Prostate gland (tissue), 2 donors: ENCODE results near the gene KMT2A. TPM values are rescaled to one million over a fixed set of nuclear protein-coding genes. Genes with fewer than 3 reads are reported as not detected.
"Not testable (repeated sequence)": the region's sequence is repeated elsewhere in the genome, so short reads cannot be mapped to it uniquely, and the experiment has no call there.

Experiments used
- DNase-seq: peaks from one replicate; pipeline ENCODE4 v3.0.0-alpha.2; 2019; ENCODE audit warnings: low spot score
- H3K27ac ChIP-seq, 2 donors: fragments of 200-600 bp; sonication (generic); 2 replicates each; pipeline ENCODE4 v1.5.1; 2017 to 2019
- H3K27me3 ChIP-seq: fragments of 200-600 bp; sonication (generic); replicated peaks from 2 replicates; pipeline ENCODE4 v1.5.1; 2019; ENCODE audit not compliant: insufficient read depth
- H3K36me3 ChIP-seq, 2 donors: fragments of 200-600 bp; sonication (generic); 1 replicate in 1 of 2; 2 replicates in 1 of 2; pipeline versions ENCODE4 v1.5.1 to v1.8.1; 2017 to 2019
- H3K4me1 ChIP-seq: fragments of 200-600 bp; sonication (generic); replicated peaks from 2 replicates; pipeline ENCODE4 v1.5.1; 2019
- H3K4me3 ChIP-seq, 2 donors: fragments of 200-600 bp; sonication (generic); 2 replicates each; pipeline ENCODE4 v1.5.1; 2017 to 2019
- H3K9me3 ChIP-seq: fragments of 200-600 bp; sonication (generic); 2 replicates; pipeline ENCODE4 v1.5.1; 2017
- CTCF ChIP-seq, 4 experiments: fragments of 200-600 bp in 2 of 4; fragments of 450-650 bp in 2 of 4; sonication (generic) in 2 of 4; IDR thresholded peaks; 1 replicate in 3 of 4; 2 replicates in 1 of 4; pipeline ENCODE4 v1.5.1; 2016 to 2019; ENCODE audit warnings: antibody characterized with exemption in 4 of 4, mild to moderate bottlenecking in 2 of 4, moderate library complexity in 2 of 4
- POLR2A ChIP-seq: fragments of 450-650 bp; IDR thresholded peaks from one replicate; pipeline ENCODE4 v1.6.1; 2016; ENCODE audit warnings: antibody characterized with exemption, mild to moderate bottlenecking
- POLR2AphosphoS5 ChIP-seq: sonication (generic); formaldehyde crosslinking; IDR thresholded peaks from one replicate; pipeline ENCODE4 v1.6.1; 2017; ENCODE audit warnings: antibody characterized with exemption
- WGBS: methylation state at CpG from one replicate; pipeline ENCODE4 v1.1.5; 2018; 5-methylcytosine and 5-hydroxymethylcytosine counted together
- intact Hi-C: fragments of 100-400 bp; cut with DNase I; formaldehyde crosslinking; loops from one replicate; pipeline ENCODE4 v1.14.2; 2022
- total RNA-seq, 2 donors: library from RNA; depleted of rRNA; stranded (reverse); fragments of >200 nt; gene quantifications; one replicate each; pipeline ENCODE4 v1.1.0, GENCODE V29; 2016

The KMT2A gene
- total RNA-seq, 2 donors from 2014 or later, result 82.6 to 89.0 TPM

- intact Hi-C loops, result no loop called here
- no peak for DNase-seq
These were observed 37.2 kb downstream of the KMT2A start for GRCh38 chr11:118473537-118473936.

GRCh38 chr11:118476676-118477075 lies 40.4 kb downstream of the KMT2A start:
- H3K4me1 ChIP-seq, result no peaks in the 10 kb centered on the region
- DNase-seq, result no peak
- intact Hi-C loops, result no loop called here
- H3K4me3 ChIP-seq, result no peak overlapping the region
- no peaks in the 10 kb centered on the region for H3K9me3 ChIP-seq
- no peak overlapping the region for H3K27ac ChIP-seq
- WGBS, result 80% methylated on average over 7 of the region's 7 CpGs
- H3K27me3 ChIP-seq, result no peaks in the 10 kb centered on the region
- TF ChIP-seq POLR2AphosphoS5, result no peak
- no peak for TF ChIP-seq CTCF (IDR thresholded peaks at IDR 0.05)
- no peak for TF ChIP-seq POLR2A
- no peaks in the 10 kb centered on the region for H3K36me3 ChIP-seq

More at GRCh38 chr11:118473537-118473936, 37.2 kb downstream of the KMT2A start:
- H3K4me3 ChIP-seq, result no peak overlapping the region
- no peaks in the 10 kb centered on the region for H3K36me3 ChIP-seq
- H3K27ac ChIP-seq, result no peak overlapping the region
- no peaks in the 10 kb centered on the region for H3K4me1 ChIP-seq
- H3K27me3 ChIP-seq, result no peaks in the 10 kb centered on the region
- H3K9me3 ChIP-seq, result no peaks in the 10 kb centered on the region
- TF ChIP-seq CTCF (IDR thresholded peaks at IDR 0.05) (no peak), POLR2A (no peak), POLR2AphosphoS5 (no peak)
- WGBS, result 93% methylated on average over 6 of the region's 6 CpGs

- DNase-seq, H3K4me1 ChIP-seq, intact Hi-C loops, H3K4me3 ChIP-seq, H3K9me3 ChIP-seq, H3K27me3 ChIP-seq, H3K27ac ChIP-seq, H3K36me3 ChIP-seq: not testable (repeated sequence)
- WGBS, result 100% methylated on average over 1 of the region's 1 CpG
These were observed 44.9 kb downstream of the KMT2A start for GRCh38 chr11:118481238-118481637.

GRCh38 chr11:118484405-118484804 lies 48.1 kb downstream of the KMT2A start:
- Histone ChIP-seq H3K36me3 (peaks cover 0 to 5% of the 10 kb centered on the region in 2 donors), H3K4me3 (no peak overlapping the region), H3K4me1 (no peaks in the 10 kb centered on the region), H3K27me3 (no peaks in the 10 kb centered on the region), H3K27ac (no peak overlapping the region), H3K9me3 (no peaks in the 10 kb centered on the region)
- no peak for DNase-seq
- WGBS, result 96% methylated on average over 3 of the region's 3 CpGs
- intact Hi-C loops, result no loop called here
- TF ChIP-seq POLR2AphosphoS5, result no peak
- TF ChIP-seq POLR2A, result no peak
- TF ChIP-seq CTCF (IDR thresholded peaks at IDR 0.05), result no peak

GRCh38 chr11:118485273-118485672 lies 49.0 kb downstream of the KMT2A start:
- Histone ChIP-seq H3K36me3 (peaks cover 0 to 13% of the 10 kb centered on the region in 2 donors), H3K4me1 (no peaks in the 10 kb centered on the region), H3K27ac (no peak overlapping the region), H3K9me3 (no peaks in the 10 kb centered on the region), H3K27me3 (no peaks in the 10 kb centered on the region), H3K4me3 (no peak overlapping the region)
- no peak for TF ChIP-seq POLR2AphosphoS5
- no peak for TF ChIP-seq CTCF (IDR thresholded peaks at IDR 0.05)
- no peak for TF ChIP-seq POLR2A
- no peak for DNase-seq
- intact Hi-C loops, result loop anchor here (5.0 kb wide), 2 partner anchors 48 to 288 kb away; partner anchors contain the start of gene KMT2A
